ENCODE results near the gene ERP27.
A peak's percentile ranks its signal among the peaks of the same experiment; 100 is the strongest.

ERP27 gene

GRCh38 chr12:14934511-14934910 lies 3.8 kb downstream of the ERP27 start:
- no peak for DNase-seq

DNA sequence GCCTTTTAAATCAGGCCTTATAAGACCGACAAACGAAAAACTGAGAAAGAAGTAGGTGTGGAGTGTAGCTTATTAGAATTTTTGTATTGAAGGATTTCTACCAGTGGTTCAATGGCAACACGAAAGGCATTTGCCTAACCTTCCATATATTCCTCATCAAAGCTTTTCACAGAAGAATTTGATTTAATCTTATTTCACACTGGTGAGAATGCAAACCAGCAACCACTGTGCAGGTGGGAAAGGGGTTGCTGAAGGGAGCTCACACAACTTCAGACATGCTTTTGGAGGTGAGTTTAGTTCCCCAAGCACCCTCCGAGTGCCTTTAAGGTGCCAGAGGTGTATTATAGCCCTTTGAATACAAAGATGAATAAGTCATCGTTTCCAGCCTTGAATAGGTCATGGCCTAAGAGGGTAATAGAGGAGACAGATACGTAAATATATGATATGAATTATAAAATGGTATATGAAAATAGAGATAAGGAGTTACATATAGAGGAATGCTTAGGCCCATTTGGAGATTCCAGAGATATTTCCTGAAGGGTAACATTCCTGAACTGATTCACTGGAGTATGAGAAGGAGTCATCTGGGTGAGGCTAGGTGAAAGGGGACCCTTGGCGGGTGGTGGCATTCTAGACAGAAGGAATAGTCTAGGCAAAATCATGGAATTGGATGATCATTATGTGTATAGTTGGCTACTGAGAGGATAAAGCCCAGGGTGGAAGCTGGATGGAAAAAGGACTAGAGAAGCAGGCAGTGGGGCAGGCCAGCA lies 6.4 kb downstream of the ERP27 start:
- no peak for DNase-seq

- DNase-seq, result no peak
Observed at GRCh38 chr12:14931359-14931758, 7.0 kb downstream of the ERP27 start.

- DNase-seq, result no peak
Observed at GRCh38 chr12:14930299-14930698, 8.0 kb downstream of the ERP27 start.

- no peak for DNase-seq
Observed at GRCh38 chr12:14928931-14929330, 9.4 kb downstream of the ERP27 start.

DNA sequence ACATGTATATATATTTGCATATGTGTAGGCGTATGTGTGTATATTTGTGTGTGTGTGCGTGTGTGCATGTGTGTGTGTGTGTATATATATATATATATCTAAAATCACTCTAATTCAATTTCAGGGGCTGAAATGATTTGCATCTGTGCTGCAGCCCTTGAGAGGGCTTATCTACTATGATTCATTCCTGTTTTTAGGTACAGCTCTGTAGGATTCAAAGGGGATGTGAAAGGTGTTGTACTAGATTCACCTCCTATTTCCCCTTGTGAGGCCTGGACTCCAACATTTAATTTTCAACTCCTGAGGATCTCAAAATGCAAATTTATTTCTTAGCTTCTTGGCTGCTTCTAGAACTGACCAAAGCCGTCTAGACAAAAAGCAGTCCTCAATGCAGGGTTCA lies 11.1 kb downstream of the ERP27 start:
- DNase-seq, result no peak

GRCh38 chr12:14924541-14924940 lies 13.8 kb downstream of the ERP27 start:
- DNase-seq, result no peak

DNA sequence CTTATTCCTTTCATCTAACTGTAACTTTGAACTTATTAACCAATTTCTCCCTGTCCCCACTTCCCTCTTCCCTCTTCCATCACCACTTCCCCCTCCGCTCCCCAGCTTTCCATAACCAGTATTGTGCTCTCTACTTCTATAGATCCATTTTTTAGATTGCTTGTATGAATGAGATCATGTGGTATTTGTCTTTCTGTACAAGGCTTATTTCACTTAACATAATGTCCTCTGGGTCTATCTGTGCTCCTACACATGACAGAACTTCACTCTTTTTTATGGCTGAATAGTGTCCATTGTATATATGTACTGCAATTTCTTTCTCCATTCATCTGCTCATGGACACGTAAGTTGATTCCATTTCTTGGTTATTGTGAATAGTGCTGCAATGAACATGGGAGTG lies 14.4 kb downstream of the ERP27 start:
- no peak for DNase-seq

- DNase-seq, result no peak
Observed at GRCh38 chr12:14921218-14921617, 17.1 kb downstream of the ERP27 start.

- DNase-seq, result no peak
Observed at GRCh38 chr12:14920475-14921126, 17.7 kb downstream of the ERP27 start.

GRCh38 chr12:14919455-14919854 lies 18.9 kb downstream of the ERP27 start:
- DNase-seq, result no peak

DNA sequence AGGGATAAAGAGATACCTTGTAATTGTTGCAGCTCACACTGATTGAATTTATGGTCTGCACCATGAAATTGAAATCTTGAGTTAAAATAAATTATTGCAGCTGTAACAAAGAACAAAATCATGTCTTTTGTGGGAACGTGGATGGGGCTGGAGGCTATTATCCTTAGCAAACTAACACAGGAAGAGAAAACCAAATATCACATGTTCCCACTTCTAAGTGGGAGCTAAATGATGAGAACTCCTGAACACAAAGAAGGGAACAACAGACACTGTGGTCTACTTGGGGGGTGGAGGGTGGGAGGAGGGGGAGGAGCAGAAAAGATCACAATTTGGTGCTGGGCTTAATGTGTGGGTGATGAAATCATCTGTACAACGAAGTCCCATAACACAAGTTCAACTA lies 22.6 kb downstream of the ERP27 start:
- no peak for DNase-seq

GRCh38 chr12:14913381-14913781 lies 25.0 kb downstream of the ERP27 start:
- peak; percentile 61 for DNase-seq

GRCh38 chr12:14911131-14911530 lies 27.2 kb downstream of the ERP27 start:
- DNase-seq, result no peak

GRCh38 chr12:14910090-14910915 lies 28.0 kb downstream of the ERP27 start:
- DNase-seq, result no peak

DNA sequence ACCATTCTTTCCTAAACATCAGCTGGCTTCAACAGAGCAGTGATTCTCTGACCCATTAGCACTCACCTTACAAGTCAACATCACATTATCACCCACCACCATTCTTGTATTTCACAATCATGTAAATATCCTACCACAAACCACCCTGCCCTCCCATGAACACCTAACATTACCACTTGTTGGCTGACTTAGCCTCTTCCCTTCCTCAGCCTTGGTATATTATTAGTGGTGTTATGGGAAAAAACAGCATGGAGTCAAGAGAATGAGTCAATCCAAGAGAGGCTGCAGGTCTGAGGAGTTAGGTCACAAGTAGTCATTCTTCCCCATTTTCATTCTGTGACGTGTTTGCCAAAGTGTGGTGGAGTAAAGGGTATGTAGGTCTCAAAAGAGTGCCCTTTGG lies 30.4 kb downstream of the ERP27 start:
- DNase-seq, result no peak

DNA sequence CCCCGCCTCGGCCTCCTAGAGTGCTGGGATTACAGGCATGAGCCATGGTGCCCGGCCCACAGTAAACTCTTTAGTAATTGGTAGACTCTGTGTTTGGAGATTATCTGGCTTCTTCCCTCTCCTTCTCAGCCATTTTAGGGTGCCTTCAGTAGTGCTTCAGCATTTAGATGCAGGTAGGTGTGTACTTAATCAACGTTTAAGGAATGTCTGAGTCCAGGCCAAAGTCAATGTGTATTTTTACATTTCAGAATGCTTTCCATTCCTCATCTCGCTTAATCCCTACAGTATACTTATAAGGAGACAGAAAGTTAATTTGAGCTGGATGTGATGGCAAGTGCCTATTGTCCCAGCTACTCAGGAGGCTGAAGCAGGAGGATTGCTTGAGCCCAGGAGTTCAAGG lies 32.2 kb downstream of the ERP27 start:
- no peak for DNase-seq

DNA sequence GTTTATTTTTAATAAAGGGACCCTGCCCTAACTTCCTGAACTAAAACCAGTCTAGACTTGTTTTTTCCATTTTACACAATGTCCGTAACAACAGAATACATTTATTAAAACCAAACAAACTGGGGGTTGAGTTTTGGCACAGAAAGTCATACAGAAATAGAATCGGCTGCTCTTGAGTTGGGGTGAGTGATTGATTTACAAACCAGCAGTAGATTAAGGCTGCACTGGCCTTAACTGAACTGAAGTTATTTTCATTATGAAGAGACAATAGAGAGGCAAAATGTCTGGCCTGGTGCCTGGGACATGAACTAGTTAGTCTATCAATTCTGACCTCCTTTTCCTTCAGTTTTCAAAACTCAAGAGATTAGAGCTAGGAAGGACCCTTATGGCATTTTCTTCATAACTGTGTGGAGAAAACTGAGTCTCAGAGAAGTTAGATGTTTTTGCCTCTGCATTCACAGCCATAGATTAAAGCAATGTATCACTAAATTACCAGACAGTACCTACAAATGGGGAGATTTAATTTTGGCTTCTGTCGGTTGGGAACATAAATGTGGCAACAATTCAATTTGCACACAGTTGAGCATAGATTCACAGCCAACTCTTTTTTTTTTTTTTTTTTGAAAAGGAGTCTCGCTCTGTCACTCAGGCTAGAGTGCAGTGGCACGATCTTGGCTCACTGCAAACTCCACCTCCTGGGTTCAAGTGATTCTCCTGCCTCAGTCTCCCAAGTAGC lies 32.9 kb downstream of the ERP27 start:
- no peak for DNase-seq

DNA sequence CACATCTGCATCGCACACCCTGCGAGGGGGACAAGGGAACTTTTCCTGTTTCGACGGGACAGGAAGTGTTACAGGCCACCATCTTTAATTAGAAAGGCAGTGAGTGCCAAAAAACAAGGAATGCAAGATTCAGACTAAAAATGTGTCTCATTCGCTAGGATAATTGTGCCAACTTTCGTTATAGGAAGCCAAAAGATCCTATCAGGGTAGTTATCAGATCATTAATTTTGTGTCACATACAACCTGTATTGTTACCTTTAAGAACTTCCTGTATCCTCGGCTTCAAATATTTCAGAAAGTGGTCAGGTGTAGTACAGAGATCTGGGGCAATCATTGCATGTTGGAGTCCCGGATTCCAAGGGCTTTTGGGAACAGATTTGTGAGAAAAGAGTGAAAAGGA lies 33.5 kb downstream of the ERP27 start:
- no peak for DNase-seq

DNA sequence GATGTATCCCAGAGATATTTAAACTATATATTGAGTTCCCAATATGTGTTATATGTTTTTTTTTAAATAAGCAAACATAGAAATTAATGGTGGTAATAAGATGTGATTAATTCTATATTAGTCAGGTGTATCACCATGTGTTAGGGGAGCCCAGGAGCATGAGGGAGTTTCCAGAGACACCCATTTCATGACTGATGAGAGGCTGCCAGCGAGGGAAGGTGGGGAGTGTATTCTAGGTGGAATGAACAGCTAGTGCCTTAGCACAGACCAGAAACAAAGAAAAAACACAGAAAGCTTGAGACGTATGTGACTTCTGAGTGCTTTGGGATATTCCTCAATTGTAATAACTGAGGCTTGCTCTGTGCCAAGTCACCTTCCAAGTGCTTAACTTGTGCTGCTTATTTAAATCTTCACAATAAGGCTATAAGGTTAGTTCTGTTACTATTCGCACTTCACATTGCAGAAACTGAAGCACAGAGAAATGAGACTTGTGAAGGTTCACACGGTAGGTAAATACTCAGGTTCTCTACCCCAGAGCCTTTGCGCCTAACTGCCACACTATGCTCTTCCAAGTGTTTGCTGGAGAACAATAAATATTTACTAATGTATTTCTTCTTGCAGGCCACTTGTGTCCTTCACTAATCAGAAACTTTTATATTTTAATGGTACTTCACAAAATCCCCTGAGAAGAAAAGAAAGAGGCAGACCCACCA lies 34.8 kb downstream of the ERP27 start:
- DNase-seq, result no peak

GRCh38 chr12:14902465-14902864 lies 35.9 kb downstream of the ERP27 start:
- no peak for DNase-seq

GRCh38 chr12:14901228-14901562 lies 37.1 kb downstream of the ERP27 start:
- DNase-seq, result no peak

Data from NCI-H187 treated with DMSO at 0.1 percent for 48 hours (cell line).